NCI-H1436 treated with DMSO at 0.1 percent for 48 hours (cell line): Measurements from ENCODE around the gene TIRAP.

Experiments
- DNase-seq: peaks from one replicate; lab custom pipeline; 2025; lab: John Stamatoyannopoulos, UW

TIRAP gene

GRCh38 chr11:126322996-126323395 is 40.1 kb downstream of the TIRAP start:
- DNase-seq, result no peak

- no peak for DNase-seq
Measured at GRCh38 chr11:126327281-126328000, 44.5 kb downstream of the TIRAP start.

GRCh38 chr11:126328001-126328390 is 45.1 kb downstream of the TIRAP start:
- no peak for DNase-seq

GRCh38 chr11:126328444-126328843 is 45.6 kb downstream of the TIRAP start:
- no peak for DNase-seq

GRCh38 chr11:126328938-126329643 is 46.2 kb downstream of the TIRAP start:
- no peak for DNase-seq

- no peak for DNase-seq
Measured at GRCh38 chr11:126329644-126330211, 46.8 kb downstream of the TIRAP start.

DNA sequence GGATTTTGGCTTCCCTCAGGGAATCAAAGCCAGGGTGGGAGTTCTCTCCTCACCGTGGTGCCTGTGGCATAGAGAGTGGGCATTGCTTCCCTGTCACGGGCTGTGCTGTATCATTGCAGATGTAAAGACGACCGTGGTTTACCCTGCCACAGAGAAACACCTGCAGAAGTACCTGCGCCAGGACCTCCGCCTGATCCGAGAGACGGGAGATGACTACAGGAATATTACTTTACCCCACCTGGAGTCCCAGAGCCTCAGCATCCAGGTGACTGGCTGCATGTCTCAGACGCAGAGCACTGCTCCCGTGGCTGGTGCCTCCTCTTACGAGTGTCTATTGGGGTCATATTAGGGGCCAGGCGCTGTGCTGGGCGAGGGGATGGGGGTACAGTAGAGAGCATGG is 48.4 kb downstream of the TIRAP start:
- no peak for DNase-seq

DNA sequence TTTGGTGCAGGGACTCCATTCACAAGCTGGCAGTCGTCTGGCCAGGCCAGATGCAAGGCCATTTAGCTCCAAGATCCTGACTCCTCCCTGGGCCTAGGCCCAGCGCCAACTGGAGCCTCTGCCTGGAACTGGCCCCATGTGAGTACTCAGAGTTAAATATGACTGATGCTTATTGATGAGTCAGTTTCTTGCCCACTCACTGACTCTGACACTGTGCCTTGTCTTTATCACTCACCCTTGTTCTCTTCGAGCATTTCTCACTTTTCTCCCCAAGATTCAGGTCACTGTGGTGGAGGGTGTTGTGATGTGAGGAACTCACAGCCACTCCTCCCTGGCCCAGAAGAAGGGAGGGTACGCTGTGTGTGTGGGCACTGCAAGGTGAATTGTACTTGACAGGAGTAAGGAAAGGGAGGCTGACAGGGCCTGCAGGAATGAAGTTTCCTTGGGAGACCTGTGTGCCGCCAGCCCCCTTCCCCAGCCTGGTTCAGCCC is 49.4 kb downstream of the TIRAP start:
- DNase-seq, result no peak

DNA sequence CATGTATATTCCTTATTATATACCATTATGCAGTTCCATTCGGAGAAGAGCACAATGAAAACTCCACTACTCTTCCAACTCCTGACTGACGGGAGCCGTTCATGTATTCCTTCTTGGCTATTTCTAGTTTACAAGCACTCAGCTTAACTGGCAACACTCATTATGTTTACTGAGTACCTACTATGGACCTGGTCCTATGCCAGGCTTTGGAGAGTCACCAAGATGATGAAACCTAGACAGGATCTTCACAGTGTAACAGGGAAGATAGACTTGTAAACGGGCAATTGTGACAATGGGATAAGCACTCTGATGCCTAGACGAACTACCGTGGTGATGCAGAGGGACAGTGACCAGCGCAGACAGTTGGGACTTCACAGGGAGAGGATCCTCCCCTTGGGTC is 50.2 kb downstream of the TIRAP start:
- no peak for DNase-seq

GRCh38 chr11:126334659-126335462 is 52.0 kb downstream of the TIRAP start:
- DNase-seq, result no peak

GRCh38 chr11:126335463-126335760 is 52.5 kb downstream of the TIRAP start:
- no peak for DNase-seq

GRCh38 chr11:126336138-126336541 is 53.2 kb downstream of the TIRAP start:
- DNase-seq, result no peak

DNA sequence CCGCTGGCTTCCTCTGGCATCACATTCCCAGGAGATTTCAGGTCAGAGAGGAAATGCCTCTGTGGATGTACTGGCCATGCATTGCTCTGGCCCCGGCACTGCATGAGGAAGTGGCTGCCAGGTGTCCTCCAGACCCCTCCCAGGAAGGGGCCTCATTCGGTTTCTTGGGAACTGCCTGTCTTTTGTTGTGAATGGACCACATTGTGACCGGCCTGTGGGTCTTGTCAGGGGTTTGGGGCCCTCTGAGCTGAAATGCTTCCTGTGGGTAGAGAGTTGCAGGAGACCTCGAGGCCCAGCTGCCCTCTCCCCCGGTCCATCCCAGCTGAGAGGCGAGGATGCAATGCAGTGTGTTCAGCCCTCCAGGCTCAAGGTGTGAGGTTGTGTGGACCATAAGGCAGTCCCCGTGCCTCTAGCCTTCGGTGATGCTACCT is 53.8 kb downstream of the TIRAP start:
- no peak for DNase-seq

DNA sequence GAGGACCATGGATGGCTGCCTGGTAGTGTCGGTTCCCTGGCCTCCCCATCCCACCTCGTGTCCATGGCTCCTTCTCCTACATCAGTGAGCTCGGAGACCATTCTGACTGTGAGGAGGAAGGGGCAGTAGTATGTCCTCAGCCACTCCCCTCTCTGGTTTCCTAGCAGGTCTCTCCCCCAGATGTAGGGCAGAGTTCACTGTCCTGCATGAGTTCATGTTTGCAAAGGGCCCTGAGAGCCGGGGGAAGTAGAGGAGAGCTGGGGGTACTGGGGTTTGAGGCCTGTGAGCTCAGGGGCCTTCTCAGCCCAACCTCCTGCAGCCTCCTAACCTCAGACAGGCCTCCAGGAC is 54.2 kb downstream of the TIRAP start:
- DNase-seq, result no peak

- no peak for DNase-seq
Measured at GRCh38 chr11:126337474-126338241, 54.8 kb downstream of the TIRAP start.

DNA sequence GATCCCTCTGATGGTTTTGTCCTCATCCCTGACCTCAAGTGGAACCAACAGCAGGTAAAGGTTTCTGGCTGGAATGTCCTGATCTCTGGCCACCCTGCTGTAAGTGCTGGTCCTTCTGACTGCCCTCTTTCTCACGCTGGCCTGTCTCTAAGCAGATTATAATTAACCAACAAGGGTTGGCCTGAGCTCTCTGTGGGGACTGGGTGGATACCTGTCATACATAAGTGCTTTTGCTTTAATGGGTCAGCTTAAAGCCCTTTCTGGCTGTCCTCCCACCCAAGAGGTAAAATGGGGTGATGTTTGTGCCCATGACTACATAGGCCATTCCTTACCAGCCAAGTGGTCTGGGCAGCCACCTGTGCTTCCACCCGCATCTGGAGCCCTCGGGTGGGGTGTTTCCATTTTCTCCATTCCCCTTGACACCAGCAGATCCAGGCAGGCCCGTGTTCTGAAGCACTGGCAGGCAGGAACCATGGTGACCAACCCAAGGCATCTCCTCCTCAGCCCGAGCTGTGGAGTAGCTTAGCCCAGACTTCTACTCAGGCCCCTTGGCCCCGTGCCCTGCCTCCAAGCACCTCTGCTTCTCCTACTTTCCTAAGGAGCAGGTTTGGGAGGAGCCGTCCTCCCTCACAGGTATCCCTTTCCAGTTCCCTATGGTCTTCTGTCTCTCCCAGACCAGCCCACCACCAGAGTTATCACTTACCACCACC is 55.6 kb downstream of the TIRAP start:
- no peak for DNase-seq

GRCh38 chr11:126339073-126339862 is 56.4 kb downstream of the TIRAP start:
- no peak for DNase-seq

DNA sequence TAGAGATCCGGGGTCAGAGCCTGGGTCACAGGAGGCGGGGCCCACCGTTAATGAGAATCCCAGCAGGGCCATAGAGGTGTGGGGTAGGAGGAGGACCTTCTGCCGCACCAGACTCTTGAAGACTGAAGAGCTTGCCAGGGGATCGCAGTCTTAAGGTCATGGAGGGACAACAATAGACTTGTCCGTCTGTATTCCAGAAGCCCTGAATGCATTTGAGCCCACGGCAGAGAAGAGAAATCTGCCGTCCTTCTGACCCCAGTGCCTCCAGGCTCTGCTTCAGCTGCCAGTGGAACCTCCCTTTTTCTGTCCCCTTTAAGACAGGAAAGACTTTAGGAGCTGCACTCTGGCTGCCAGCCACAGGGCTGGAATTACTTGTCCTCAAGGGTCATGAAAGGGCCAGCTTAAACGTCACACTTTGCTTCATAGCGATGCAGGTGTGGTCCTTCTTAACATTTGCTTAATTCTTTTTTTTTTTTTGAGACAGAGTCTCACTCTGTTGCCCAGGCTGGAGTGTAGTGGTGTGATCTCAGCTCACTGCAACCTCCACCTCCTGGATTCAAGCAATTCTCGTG is 57.1 kb downstream of the TIRAP start:
- DNase-seq, result no peak

DNA sequence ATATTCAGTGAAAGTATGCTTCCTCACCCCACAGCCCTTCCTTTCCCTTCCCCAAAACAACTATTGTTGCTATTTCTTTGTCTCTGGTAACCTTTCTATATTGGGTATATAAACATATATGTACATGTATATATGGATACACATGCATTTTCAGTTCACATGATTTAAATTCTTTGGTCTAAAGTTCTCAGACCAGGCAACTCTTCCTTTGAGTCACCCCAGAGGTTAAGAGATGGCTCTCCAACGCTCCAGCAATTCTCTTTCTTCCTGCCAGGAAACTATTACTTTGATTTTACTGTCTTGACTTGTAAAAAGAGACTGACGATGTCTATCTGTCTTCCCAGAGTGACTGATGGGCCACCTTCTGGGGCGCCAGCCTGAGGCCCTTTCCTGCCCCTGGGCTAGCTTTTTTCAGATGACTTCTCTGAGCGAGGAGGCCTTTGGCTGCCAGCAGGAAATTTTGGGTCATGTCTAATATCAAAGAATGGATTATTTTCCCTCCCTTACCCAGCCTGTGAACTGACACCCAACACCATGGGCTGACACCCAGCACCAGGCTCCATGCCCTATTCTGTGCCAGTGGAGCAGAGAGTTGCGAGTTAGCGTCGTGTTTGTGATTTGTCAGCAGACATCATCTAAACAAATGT is 58.2 kb downstream of the TIRAP start:
- no peak for DNase-seq

DNA sequence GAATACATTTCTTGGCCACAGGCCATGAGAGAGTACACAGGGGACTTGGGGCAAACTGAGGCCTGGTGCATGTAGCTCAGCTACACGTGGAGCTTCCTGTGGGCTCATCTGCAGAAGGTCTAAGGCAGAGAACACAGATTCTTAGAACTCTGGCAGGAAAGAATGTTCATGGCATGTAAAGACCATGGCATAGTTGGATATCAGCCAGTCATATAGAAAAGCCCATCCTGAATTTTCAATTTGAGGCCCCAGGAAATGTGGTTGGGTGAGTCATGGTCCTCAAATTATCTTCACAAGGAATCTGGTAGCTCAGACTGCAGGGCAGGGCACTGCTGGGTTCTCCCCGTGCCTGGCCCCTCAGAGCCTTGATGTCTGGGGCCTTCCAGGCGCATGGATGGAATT is 58.9 kb downstream of the TIRAP start:
- DNase-seq, result no peak
